NOMO-1 (cell line): ENCODE measurements around the gene PLPPR1.

Experiments used
- DNase-seq, 2 experiments: peaks; one replicate each; lab custom pipeline; 2025; ENCODE audit not compliant: unreplicated experiment in 2 of 2; lab: John Stamatoyannopoulos, UW

The PLPPR1 gene

DNA sequence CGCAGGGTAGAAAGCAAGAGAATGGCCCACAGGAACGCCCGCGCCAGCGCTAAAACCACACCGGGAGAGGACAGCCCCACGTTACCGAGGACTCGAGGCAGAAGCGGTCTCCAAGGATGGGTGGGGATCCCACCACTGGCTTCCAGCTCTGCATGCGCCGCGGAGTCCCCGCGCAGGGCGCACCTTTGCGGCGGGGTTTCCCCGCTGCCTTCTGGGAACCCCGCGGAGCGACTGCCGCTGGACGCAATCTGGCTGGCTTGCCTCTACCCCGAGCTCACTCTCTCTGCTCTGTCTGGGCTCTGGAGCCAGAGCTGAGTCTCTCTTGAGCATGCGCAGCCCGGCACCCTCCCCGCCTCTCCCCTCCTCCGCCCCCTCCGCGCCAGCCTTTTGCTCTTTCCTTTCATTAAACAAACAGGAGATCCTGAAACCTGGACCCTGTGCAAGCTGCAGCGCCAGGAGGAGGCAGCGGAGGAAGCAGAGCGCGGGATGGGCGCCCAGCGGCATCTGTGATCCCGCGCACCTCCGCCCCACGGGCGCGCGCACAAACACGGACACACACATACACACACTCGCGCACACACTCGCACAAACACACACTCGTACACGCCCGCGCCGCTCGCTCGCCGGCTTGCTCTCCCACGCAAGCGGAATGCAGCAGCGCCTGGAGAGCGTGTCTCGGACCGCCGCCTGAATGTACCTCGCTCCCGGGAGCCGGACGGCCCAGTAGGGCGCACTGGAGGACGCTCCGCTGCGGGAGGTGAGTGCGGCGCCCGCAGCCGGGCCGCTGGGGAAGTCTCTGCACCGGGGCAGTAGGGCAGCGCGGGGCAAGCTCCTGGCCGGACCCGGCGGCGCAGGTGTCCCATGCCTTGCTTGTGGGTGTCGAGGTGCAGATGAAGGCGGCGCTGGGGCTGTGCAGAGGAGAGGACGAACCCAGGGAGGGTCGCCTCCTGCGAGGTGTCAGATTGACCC, at the start of gene PLPPR1:
PLPPR1 (plus strand) TSS at position 382 of the 969 bp plus-strand sequence.
- DNase-seq: peak; percentile 4 to 27

DNA sequence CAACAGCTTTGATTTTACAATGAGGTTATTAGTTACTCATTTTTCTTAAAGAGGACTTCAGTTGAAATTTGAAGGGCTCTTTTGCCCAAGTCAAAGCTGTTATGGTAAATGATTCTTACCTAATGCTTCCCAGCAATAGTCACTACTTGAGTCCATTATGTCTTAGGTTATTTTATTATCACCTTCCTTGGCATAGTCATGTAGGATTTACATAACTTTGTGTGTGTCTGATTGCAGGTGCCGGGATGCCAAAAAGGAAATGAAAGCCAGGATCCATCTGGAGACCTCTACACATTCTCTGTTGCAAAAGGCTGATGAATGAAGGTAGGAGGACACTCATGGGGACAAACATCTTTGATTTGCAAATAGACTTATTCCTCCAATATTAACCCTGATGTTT, 38.8 kb upstream of the PLPPR1 start:
- DNase-seq: no peak

DNA sequence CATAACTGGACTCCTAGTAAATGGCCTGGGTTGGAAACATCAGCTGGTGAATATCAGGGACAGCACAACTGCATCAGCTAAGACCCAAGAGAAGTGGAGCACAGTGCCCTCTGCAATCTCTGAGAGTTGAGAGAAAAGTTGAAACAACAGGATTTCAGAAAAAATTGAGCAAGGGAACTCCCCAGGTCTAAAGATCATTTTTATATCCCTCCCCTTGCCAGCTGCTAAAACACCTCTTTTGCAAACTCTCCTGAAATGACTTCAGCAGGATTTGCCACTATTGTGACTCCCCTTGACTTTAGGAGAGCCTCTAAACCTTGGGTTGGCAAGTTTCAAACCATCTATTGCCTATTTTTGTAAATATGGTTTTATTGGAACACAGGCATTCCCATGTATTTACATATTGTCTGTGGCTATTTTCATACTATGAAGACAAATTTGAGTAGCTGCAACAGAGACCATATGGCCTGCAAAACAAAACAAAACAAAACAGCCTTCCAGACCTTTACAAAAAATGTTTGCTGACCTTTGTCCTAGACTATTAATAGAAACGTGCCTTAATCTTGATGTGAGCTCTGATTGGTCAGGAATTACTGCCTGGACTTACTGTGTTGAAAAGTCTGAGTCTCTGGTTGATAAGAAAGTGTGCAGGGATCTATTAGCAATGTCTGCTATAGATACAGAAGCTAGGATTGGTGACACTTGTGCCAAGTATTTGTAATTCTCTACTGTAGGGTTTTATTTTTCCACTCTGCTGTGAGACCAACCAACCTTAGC, 37.7 kb upstream of the PLPPR1 start:
- no peak for DNase-seq

DNA sequence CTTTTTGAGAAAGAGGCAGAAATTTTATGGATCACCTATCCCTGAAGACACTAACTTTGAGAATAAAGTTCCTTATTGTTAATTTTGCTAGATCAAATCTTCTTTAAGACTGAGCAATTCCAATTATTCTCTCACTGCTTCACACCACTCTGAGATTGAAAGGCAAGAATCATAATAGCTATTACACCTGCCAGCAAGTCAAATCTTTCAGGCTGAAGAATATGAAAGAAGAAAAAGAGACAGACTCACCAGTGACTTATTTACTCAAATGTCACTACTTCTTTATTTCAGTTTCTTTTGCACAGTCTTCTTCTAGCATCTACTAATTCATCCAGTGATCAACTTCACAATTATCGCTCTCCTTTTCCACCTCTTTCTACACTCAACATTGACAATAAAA, 35.9 kb upstream of the PLPPR1 start:
- no peak for DNase-seq

DNA sequence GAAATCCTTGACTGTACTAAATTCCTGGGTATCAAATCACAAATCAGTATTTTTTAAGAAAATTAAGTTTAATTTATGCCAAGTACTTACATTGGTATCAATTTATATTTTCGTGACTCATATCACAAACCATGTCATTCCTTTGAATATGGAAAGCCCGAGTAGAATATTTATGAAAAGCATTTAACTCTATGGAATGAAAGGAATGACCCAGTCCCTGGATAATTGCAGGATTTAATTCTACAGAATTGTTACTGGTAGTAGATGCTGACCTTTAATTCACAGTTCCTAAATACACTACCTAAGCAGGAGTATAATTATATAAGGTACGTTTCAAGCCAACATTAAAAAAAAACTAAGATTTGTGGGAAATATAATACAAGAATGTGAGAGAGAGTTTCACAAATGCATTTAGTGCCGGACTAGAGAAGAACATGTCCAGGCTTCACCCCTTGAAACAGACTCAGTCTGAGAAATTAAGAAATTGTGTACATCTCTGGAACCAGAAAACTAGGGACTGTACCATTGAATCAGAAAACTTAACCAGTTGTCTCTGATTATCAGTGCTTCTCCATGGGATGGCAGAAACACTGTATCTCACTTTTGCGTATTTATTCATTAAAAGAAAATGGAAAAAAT, 28.5 kb upstream of the PLPPR1 start:
- no peak for DNase-seq

DNA sequence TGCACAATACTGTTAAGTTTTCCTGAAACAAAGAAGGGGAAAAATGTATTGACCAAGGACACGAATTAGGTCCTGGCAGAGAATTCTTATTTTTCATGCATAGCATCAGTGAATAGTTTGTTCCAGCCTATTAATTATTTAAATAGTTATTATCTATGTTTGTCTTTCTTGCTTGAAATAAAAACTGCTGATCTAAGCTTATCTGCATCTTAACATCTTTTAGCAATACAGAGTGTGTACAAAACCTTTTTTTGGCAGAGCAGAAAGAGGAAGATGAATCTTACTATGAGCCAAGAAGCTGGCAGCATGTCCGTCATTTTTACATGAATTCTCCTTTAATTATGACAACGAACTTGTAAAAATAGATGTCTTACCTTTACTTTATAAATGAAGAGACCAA, 23.3 kb upstream of the PLPPR1 start:
- DNase-seq: no peak

DNA sequence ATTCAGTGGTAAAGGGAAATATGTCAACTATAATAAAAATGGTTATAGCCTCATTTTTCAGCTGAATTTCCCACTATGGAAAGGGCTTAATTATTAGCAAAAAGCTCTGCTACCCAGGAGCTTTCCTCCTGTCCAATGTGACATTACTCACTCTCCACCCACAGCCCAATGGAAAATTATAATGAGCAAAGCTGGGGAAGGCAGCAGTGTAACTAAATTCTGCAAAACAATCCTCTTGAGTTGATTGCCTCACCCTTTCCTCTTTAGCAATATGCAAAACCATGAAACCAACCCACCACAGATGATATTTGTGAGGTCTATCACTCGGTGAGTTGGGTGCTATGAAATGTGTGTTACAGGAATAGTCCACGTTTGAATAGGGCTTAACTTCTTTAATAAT, 14.0 kb upstream of the PLPPR1 start:
- peak; percentile 30 to 43 for DNase-seq

DNA sequence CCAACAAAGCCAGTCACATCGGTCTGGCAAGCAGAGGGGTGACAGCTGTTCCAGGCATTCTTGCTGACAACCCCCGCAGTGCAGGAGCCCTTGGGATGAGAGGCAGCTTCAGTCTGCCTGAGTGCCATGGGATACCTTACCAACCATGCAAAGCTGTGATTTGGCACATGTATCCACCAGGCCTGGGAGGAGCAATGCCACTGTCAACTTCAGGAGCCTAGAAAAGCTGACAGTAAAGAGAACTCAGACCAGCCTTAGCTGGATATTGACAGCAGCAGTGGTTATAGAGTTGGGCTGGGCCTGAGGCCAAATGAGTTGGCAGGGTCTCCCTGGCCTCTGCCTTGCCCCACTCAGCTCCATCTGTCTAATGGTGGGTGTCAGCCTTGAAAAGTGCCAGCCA, 10.1 kb upstream of the PLPPR1 start:
- no peak for DNase-seq

DNA sequence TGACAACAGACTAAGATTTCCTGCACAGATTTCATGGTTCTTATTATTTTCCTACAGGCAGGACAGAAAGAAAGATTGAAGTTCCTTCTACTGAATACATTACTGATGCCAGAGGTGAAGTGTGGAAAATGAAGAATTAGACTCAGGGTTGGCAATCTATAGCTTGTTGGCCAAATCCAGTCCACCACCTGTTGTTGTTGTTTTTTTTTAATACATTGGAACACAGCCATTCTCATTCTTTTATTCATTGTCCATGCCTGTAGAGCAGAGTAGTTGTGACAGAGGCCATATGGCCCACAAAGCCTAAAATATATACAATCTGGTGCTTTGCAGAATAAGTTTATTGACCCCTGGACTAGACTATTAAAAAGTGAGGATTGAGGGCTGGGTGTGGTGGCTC, 5.8 kb upstream of the PLPPR1 start:
- no peak for DNase-seq

DNA sequence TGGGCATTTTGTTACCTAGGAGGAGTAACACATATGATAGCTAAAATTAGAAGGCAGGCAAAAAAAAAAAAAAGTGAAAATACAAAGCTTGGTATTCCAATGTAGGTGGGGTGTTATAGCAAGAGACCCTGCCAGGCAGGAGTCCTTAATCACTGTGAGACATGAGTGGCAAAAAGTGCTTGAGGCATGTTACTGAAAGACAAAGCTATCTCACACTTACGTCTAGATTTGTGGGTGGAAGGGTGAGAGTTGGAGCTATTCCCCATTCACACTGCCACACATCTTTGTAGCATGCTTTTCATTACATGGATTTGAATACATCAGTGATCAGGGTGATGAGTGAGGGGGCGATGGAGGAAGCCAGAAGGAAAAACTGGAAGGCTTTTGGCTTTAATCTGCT, 2.6 kb upstream of the PLPPR1 start:
- no peak for DNase-seq

DNA sequence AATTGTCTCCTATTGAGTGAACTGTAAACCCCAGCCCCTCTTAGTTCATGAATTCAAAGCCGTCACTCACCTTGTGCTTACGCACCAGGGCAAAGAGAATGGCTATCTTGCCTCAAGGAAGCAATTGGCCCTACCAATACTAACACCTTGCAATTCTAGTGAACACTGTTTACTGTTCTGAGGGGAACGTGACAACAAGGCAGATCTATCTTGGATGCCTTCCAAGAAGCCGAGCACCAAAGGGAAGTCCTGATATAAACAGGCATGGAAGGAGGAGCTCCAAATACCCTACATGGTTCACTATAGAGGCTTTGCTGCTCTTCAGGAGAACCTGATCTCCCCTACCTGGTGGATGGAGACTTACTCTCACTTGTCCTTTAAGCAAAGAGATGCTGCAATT, 1.7 kb upstream of the PLPPR1 start:
- no peak for DNase-seq

DNA sequence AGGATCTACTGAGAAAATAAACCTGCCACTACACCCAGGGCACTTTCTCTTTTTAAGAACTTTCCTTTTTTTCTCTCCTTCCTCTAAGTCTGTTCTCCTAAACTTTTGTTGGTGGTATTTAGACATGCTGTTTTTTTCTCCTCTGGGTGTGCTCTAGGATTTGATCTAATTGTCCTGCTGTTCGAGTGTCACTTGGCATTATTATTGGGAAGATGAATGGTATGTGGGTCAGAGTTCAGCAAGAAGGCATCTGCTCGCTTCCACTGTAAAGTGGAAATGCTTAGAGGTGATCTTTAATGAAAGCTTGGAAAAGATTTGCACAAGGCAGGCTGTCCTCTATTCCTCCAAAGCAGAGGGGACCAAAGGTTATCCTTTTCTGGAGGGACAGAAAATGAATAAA, 1.3 kb upstream of the PLPPR1 start:
- no peak for DNase-seq

DNA sequence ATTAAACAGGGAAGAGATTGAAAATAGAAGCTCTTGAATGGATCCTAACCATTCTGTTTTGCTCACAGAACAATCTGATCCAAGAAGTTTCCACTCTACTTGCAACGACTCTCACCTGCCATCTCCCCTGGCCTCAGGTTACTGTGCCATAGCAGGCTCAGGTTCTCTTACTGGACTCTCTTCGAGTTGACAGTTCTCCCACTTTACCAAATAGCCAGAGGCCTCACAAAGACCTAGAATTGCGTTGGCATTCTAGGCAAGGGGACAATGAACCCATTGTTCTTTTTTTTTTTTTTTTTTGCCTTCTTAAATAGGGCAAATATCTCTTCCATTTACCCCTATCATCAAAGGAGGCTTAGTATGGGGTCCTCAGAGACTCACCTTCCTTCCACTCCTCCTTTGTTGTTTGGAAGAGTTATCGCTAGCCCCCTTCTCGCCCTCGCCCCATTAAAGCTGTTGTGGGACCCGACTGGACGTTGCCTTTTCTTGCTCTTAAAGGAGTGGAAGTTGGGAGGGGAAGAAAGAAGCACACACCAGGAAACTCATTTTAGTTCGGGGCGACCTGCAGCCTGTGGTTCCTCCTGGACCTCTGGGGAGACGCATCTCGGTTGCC, 688 bp upstream of the PLPPR1 start:
- DNase-seq: no peak

DNA sequence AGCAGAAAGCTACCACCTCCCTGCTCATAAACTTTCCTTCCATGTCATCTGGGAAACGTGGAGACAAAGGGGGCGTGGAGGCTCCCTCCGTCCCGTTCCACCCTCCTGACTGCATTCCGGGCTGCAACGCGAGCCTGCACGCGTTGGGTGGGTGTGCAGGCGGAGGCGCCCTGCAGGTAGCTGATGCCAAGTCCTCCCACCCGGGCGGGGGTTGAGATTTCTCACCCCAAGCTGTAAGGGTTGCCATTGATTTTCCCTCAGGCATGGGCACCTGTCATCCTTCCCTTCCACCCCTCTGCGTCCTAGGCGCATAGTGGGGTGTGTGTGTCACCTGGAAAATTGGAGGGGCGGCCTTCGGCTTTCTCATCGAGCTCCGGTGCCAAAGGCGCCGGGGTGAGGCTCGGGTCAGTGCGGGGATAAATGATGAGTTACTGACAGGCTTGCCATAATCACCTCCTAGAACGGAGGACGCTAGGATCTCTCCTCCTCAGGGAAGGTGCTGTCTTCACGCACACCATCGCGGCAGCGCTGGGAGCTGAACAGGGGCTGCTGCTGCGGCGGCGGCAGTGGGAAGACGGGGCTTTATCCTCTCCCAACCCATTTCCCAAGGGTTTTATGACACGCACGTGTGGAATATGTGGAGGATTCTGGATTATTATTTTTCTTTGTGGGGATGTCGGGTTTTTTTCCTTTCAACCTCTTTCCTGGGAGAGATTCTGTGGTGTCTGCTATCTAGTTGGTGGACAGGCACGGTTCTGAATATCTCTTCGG, 973 bp downstream of the PLPPR1 start:
- DNase-seq: no peak

DNA sequence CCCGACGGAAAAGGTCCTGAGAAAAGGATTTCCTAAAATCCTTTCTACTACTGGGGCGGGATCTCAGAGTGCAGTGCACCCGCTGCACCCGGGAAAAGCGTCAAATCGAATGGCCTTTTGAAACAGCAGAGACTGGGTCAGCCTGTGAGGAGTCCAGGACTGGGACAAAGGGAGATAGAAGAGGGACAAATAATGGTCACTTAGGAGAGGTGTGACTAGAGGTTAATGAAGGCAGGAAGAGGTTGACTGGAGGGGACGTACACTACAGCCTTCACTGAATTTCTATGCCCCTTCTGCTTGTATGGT, 1.5 kb downstream of the PLPPR1 start:
- no peak for DNase-seq

DNA sequence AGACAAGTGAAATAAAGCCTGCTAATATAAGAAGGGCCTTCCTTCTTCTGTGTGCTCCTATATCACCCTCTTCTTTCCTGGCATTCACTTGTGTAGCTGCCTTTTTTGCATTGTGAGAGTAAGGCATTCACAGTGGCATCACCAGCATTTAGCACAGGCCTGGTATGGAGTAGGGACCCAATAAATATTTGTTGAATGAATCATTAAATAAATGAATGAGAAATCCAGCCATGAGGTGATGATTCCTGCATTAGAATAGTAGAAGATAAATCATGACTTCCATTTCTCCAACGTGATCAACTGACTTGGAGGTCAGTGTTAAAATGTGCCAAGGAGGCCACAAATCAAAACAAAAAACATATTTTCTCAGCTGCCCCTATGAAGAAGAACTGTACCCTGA, 3.9 kb downstream of the PLPPR1 start:
- DNase-seq: no peak

DNA sequence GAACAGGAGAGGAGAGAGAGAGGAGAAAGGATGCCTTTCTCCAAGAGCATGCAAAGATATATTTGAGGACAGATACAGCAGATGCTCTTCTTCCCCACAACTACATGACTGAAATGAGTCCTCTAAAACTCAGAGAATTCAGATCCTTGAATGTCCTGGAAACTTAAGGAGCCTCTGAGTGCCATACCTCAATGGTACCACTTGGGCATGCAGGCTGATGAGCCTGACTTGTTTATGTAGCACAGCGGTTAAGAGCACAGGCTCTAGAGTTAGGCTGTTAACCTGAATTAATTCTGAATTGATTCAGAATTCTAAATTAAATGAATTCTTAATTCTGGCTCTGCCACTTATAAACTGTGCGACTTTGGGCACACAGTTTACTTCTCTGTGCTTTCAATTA, 5.7 kb downstream of the PLPPR1 start:
- no peak for DNase-seq

DNA sequence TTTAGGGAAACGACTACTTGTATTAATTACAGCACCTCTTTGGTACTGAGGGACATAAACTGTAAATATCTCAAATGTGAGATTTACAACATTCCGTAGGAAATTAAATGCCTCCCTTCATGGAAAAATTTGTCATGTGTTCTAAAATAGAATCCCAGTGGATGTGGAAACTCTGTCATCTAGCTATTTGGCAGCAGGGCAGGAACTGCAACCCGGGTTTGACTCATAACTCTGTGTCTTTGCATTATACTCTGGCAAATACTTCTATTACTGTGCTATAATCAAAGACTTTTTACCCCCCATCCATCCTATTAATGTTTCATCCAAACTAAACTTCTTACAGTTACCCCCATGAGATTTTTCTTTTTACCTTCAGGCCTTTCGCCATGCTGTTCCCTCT, 6.6 kb downstream of the PLPPR1 start:
- DNase-seq: no peak

DNA sequence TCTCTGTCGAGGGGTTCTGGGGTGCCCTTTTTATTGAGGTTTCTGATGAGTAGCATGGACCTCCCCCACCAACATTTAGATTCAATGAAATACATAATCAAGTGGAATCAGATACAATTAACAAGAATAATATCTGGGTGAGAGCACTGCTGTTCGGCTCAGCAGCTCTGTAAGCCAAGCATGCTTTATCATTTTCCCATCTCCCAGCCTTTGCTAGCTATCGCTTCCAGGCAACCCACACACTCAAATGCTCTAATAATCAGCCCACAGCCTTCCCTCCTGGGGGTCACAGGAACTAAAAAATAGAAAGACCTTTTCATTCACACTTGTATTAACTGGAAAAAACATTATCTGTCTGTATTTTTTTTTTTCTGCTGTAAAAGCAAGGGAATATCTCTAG, 8.9 kb downstream of the PLPPR1 start:
- no peak for DNase-seq

DNA sequence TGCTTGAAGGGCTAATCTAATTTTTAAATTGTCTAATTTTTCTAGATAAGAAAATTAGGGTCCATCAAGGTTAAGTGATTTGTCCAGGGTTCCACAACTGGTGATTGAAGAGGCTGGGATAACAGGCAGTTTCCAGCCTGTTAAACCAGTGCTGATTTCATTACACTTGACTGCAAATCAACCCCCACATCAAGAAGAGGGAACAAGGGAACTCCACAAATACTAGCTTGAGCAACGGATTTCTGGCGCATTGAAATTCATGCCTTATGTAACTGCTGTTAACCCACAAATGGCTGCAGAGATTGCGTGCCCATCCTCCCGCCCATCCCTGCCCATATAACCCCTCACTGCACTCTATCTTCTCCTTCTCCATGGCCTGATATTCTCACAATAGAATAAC, 10.0 kb downstream of the PLPPR1 start:
- peak; percentile 2 to 17 for DNase-seq
